ENCODE measurements around the gene HDAC4.

Gene HDAC4

DNA sequence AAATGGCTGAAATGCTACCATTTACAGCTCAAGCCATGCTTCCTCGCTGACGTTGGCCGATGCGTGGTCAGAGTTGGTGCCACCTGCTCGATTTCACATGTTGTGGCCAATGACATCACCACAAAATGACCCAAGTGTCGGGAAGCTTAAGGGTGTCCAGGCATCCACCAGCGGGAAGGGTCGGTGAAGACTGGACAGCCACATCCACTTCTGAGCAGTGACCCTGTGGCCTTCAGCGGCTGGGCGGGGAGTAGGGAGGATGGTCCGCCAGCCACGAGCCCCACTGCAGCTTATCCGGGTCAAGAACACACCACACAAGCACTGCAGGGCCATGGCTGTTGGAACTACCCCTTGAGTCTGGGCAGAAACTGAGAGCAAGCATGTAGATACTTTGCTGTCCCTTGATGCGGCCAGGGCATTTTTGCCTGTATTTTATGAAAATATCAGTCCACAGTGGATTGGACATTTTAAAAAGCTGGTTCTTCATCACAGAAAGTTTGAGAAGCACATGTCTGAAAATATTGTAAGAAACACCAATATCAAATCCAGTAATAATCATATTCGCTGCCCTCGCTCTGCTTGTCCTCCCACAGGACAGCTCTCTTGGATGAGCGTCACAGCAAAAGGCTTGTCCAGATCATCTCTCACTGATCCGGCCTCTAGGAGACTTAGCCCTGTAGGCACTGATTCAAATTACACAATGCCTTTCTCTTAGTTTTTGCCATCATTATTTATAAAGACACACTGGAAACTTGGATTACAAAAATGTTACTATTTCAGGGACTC, 379.0 kb downstream of the HDAC4 start:
- Histone ChIP-seq H3K27ac (replicated peaks) (no peak overlapping the region), H3K27me3 (ENCODE audit: insufficient read depth, poor library complexity, severe bottlenecking) (peaks cover 3% of the 10 kb centered on the region), H3K4me3 (replicated peaks; ENCODE audit: insufficient read depth, low read length) (no peak overlapping the region)
- DNase-seq (ENCODE audit: low read depth in 1 of 2, low spot score in 1 of 2) = no peak
- TF ChIP-seq REST (IDR thresholded peaks at IDR 0.05; ENCODE audit: insufficient replicate concordance, low read depth) (no peak), POLR2AphosphoS5 (IDR thresholded peaks at IDR 0.05; ENCODE audit: low read depth) (no peak)

- TF ChIP-seq REST (IDR thresholded peaks at IDR 0.05; ENCODE audit: insufficient replicate concordance, low read depth) (no peak), SPI1 (IDR thresholded peaks at IDR 0.05; ENCODE audit: borderline replicate concordance, low read depth) (no peak), GABPA (IDR thresholded peaks at IDR 0.05; ENCODE audit: low read depth) (no peak), POLR2AphosphoS5 (IDR thresholded peaks at IDR 0.05; ENCODE audit: low read depth) (no peak)
- TF ChIP-seq, protein P1, sequence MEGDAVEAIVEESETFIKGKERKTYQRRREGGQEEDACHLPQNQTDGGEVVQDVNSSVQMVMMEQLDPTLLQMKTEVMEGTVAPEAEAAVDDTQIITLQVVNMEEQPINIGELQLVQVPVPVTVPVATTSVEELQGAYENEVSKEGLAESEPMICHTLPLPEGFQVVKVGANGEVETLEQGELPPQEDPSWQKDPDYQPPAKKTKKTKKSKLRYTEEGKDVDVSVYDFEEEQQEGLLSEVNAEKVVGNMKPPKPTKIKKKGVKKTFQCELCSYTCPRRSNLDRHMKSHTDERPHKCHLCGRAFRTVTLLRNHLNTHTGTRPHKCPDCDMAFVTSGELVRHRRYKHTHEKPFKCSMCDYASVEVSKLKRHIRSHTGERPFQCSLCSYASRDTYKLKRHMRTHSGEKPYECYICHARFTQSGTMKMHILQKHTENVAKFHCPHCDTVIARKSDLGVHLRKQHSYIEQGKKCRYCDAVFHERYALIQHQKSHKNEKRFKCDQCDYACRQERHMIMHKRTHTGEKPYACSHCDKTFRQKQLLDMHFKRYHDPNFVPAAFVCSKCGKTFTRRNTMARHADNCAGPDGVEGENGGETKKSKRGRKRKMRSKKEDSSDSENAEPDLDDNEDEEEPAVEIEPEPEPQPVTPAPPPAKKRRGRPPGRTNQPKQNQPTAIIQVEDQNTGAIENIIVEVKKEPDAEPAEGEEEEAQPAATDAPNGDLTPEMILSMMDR (IDR thresholded peaks at IDR 0.05; ENCODE audit: insufficient read depth, low read length) = no peak
- H3K27me3 ChIP-seq (ENCODE audit: insufficient read depth, poor library complexity, severe bottlenecking) = peaks cover 3% of the 10 kb centered on the region
- DNase-seq (ENCODE audit: low read depth in 1 of 2, low spot score in 1 of 2) = no peak
- no peak overlapping the region for H3K27ac ChIP-seq (replicated peaks)
- H3K4me3 ChIP-seq (replicated peaks; ENCODE audit: insufficient read depth, low read length) = no peak overlapping the region
These were observed 379.6 kb downstream of the HDAC4 start for GRCh38 chr2:239021224-239021623.

DNA sequence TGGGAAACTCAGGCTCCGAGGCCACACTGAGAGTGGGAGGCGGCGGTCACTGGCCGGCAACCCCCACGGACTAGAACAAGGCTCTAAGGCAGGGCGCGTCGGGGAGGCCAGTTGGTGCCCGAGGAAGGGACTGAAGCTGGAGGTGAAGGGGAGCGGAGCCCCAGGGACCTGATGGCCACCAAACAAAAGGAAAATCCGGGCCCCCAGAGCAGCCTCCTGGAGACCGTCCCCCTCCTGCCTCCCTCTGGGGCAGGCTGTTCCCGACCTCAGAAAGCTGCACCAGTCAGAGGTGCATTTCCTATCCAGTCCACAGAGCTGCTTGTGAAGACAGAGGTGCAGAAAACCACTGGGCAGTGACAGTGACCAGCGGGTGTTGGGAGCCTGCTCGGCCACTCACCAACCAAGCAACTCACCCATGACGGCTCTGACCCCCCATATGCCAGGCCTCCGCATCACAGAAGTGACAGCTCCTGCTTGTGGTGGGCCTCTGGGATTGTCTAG, 380.2 kb downstream of the HDAC4 start:
- no peak for DNase-seq (ENCODE audit: low read depth in 1 of 2, low spot score in 1 of 2)
- no peak overlapping the region for H3K27ac ChIP-seq (replicated peaks)
- no peak overlapping the region for H3K4me3 ChIP-seq (replicated peaks; ENCODE audit: insufficient read depth, low read length)
- H3K27me3 ChIP-seq (ENCODE audit: insufficient read depth, poor library complexity, severe bottlenecking) = peaks cover 3% of the 10 kb centered on the region
- TF ChIP-seq GABPA (IDR thresholded peaks at IDR 0.05; ENCODE audit: low read depth) = no peak
- TF ChIP-seq POLR2AphosphoS5 (IDR thresholded peaks at IDR 0.05; ENCODE audit: low read depth) = no peak
- TF ChIP-seq, protein P1 (IDR thresholded peaks at IDR 0.05; ENCODE audit: insufficient read depth, low read length) = no peak
- TF ChIP-seq REST (IDR thresholded peaks at IDR 0.05; ENCODE audit: insufficient replicate concordance, low read depth) = no peak
- TF ChIP-seq SPI1 (IDR thresholded peaks at IDR 0.05; ENCODE audit: borderline replicate concordance, low read depth) = no peak

All from HL-60 (cell line).